Liver (tissue), 9 donors: ENCODE measurements around the gene KCNMA1. TPM values are rescaled to one million over a fixed set of nuclear protein-coding genes. Genes with fewer than 3 reads are reported as not detected.

Experiments
- DNase-seq: peaks from one replicate; pipeline ENCODE4 v3.0.0-alpha.2; 2017; ENCODE audit warnings: low spot score
- H3K27ac ChIP-seq, 2 donors: one replicate each; pipeline ENCODE4 v1.7.0; 2013; ENCODE audit warnings: inconsistent platforms in 2 of 2, low read length in 2 of 2, control low read depth in 1 of 2, low read depth in 1 of 2, mild to moderate bottlenecking in 1 of 2
- H3K27me3 ChIP-seq, 4 donors: one replicate each; pipeline versions ENCODE4 v1.6.1 to v1.7.0; 2013; ENCODE audit warnings: low read length in 3 of 4, inconsistent platforms in 1 of 4, mild to moderate bottlenecking in 1 of 4, moderate library complexity in 1 of 4; ENCODE audit not compliant: control insufficient read depth in 4 of 4, insufficient read depth in 4 of 4
- H3K36me3 ChIP-seq, 4 donors: one replicate each; pipeline versions ENCODE4 v1.6.1 to v1.7.0; 2013; ENCODE audit warnings: low read length in 3 of 4, mild to moderate bottlenecking in 3 of 4, low read depth in 1 of 4, moderate library complexity in 1 of 4; ENCODE audit not compliant: control insufficient read depth in 4 of 4, insufficient read depth in 3 of 4
- H3K4me1 ChIP-seq, 4 donors: one replicate each; pipeline versions ENCODE4 v1.6.1 to v1.7.0; 2013; ENCODE audit warnings: low read length in 3 of 4, mild to moderate bottlenecking in 3 of 4, moderate library complexity in 1 of 4; ENCODE audit not compliant: control insufficient read depth in 4 of 4, insufficient read depth in 4 of 4
- H3K4me3 ChIP-seq, 3 donors: one replicate each; pipeline versions ENCODE4 v1.6.1 to v1.7.0; 2013; ENCODE audit warnings: low read length in 3 of 3, control low read depth in 1 of 3, low read depth in 1 of 3, mild to moderate bottlenecking in 1 of 3
- H3K9ac ChIP-seq, 2 donors: one replicate each; pipeline ENCODE4 v1.7.0; 2013; ENCODE audit warnings: low read length in 2 of 2, mild to moderate bottlenecking in 2 of 2, moderate library complexity in 2 of 2, control low read depth in 1 of 2, low read depth in 1 of 2
- H3K9me3 ChIP-seq, 4 donors: one replicate each; pipeline versions ENCODE4 v1.6.1 to v1.7.0; 2013; ENCODE audit warnings: low read length in 3 of 4; ENCODE audit not compliant: control insufficient read depth in 4 of 4
- ATF3 ChIP-seq: IDR thresholded peaks from 2 replicates; pipeline ENCODE4 v1.6.1; 2016; ENCODE audit warnings: antibody characterized with exemption
- CTCF ChIP-seq: fragments of 150-350 bp; IDR thresholded peaks from 2 replicates; pipeline ENCODE4 v1.5.1; 2017; ENCODE audit warnings: improper control_type of control experiment, low read depth, low read length; ENCODE audit not compliant: missing input control
- EGR1 ChIP-seq, 2 donors: IDR thresholded peaks; 2 replicates each; pipeline ENCODE4 v1.6.1; 2016 to 2018; ENCODE audit warnings: antibody characterized with exemption in 2 of 2, low read depth in 2 of 2
- FOXA1 ChIP-seq: IDR thresholded peaks from 2 replicates; pipeline ENCODE4 v1.6.1; 2016; ENCODE audit warnings: antibody characterized with exemption
- FOXA2 ChIP-seq: IDR thresholded peaks from 2 replicates; pipeline ENCODE4 v1.6.1; 2016; ENCODE audit warnings: antibody characterized with exemption
- GABPA ChIP-seq, 2 donors: IDR thresholded peaks in 1 of 2; conservative IDR thresholded peaks in 1 of 2; 2 replicates each; pipeline ENCODE4 v1.6.1; 2016; ENCODE audit warnings: antibody characterized with exemption in 2 of 2, mild to moderate bottlenecking in 1 of 2, moderate library complexity in 1 of 2
- HNF4A ChIP-seq, 2 donors: conservative IDR thresholded peaks; 2 replicates each; pipeline ENCODE4 v1.6.1; 2016; ENCODE audit warnings: antibody characterized with exemption in 2 of 2, mild to moderate bottlenecking in 2 of 2
- JUND ChIP-seq, 2 donors: IDR thresholded peaks; 2 replicates each; pipeline ENCODE4 v1.6.1; 2016; ENCODE audit warnings: antibody characterized with exemption in 2 of 2
- MAX ChIP-seq: IDR thresholded peaks from 2 replicates; pipeline ENCODE4 v1.6.1; 2016; ENCODE audit warnings: antibody characterized with exemption
- NR2F2 ChIP-seq: IDR thresholded peaks from 2 replicates; pipeline ENCODE4 v1.6.1; 2016; ENCODE audit warnings: antibody characterized with exemption
- RAD21 ChIP-seq, 2 donors: IDR thresholded peaks; 2 replicates each; pipeline ENCODE4 v1.6.1; 2016; ENCODE audit warnings: antibody characterized with exemption in 2 of 2, mild to moderate bottlenecking in 2 of 2
- REST ChIP-seq: IDR thresholded peaks from 2 replicates; pipeline ENCODE4 v1.6.1; 2016; ENCODE audit warnings: antibody characterized with exemption, mild to moderate bottlenecking
- RXRA ChIP-seq, 2 donors: IDR thresholded peaks; 2 replicates each; pipeline ENCODE4 v1.6.1; 2017 to 2018; ENCODE audit warnings: antibody characterized with exemption in 2 of 2, mild to moderate bottlenecking in 1 of 2
- SP1 ChIP-seq: IDR thresholded peaks from 2 replicates; pipeline ENCODE4 v1.6.1; 2018; ENCODE audit warnings: antibody characterized with exemption, mild to moderate bottlenecking
- YY1 ChIP-seq: IDR thresholded peaks from 2 replicates; pipeline ENCODE4 v1.6.1; 2016; ENCODE audit warnings: antibody characterized with exemption, mild to moderate bottlenecking
- ZBTB33 ChIP-seq: IDR thresholded peaks from 2 replicates; pipeline ENCODE4 v1.6.1; 2016; ENCODE audit warnings: antibody characterized with exemption
- WGBS: extraction: QIAGEN DNeasy Blood & Tissue Kit; methylation state at CpG from one replicate; pipeline ENCODE4 v1.1.7; 2013; 5-methylcytosine and 5-hydroxymethylcytosine counted together
- polyA plus RNA-seq, 2 donors: library from polyadenylated mRNA; stranded (reverse) in 1 of 2; unstranded in 1 of 2; fragments of 200-250 nt in 1 of 2; fragments of >200 nt in 1 of 2; fragmentation: Nextera tagmentation in 1 of 2; extraction: Ambion mirVana in 1 of 2; gene quantifications; one replicate each; pipeline versions ENCODE4 v1.2.1 to v1.2.3, GENCODE V29; 2013 to 2015
- total RNA-seq, 2 donors: library from RNA; depleted of rRNA; stranded (reverse); fragments of >200 nt; gene quantifications; one replicate each; pipeline ENCODE4 v1.2.3, GENCODE V29; 2014
- donor health status: healthy.
- donor health status: healthy.
- donor health status: healthy.
- donor health status: healthy.
- donor health status: healthy.

The KCNMA1 gene
- total and polyA plus RNA-seq, 4 donors = 2.5 to 9.7 (median 4.7) TPM

- TF ChIP-seq ZBTB33 (no peak), SP1 (no peak), ATF3 (no peak), FOXA1 (no peak)
- WGBS = 85% methylated on average over 1 of the region's 1 CpG
Observed at GRCh38 chr10:76864922-76865321, 772.7 kb downstream of the KCNMA1 start.

GRCh38 chr10:76858721-76859120 is 778.9 kb downstream of the KCNMA1 start:
- TF ChIP-seq RXRA (IDR thresholded peaks at IDR 0.05) = no peak
- TF ChIP-seq CTCF = no peak
- no peak for TF ChIP-seq FOXA2
- TF ChIP-seq RAD21 (IDR thresholded peaks at IDR 0.05) = no peak
- no peak for TF ChIP-seq REST
- TF ChIP-seq MAX = no peak
- no peak for TF ChIP-seq ZBTB33
- no peak for TF ChIP-seq GABPA (IDR thresholded peaks at IDR 0.05 in 1 of 2, conservative IDR thresholded peaks at IDR 0.05 in 1 of 2)
- TF ChIP-seq JUND (IDR thresholded peaks at IDR 0.05) = no peak
- no peak for TF ChIP-seq NR2F2
- TF ChIP-seq FOXA1 = no peak
- no peak for TF ChIP-seq EGR1 (IDR thresholded peaks at IDR 0.05; ENCODE audit: low read depth in 2 of 2)
- no peak for TF ChIP-seq ATF3
- no peak for TF ChIP-seq HNF4A (conservative IDR thresholded peaks at IDR 0.05)
- TF ChIP-seq YY1 = no peak
- TF ChIP-seq SP1 = no peak
- Histone ChIP-seq H3K36me3 (no peaks in the 10 kb centered on the region), H3K9ac (no peak overlapping the region), H3K27me3 (no peaks in the 10 kb centered on the region), H3K4me1 (no peaks in the 10 kb centered on the region), H3K9me3 (no peaks in the 10 kb centered on the region), H3K4me3 (no peak overlapping the region), H3K27ac (no peak overlapping the region)
- no peak for DNase-seq
- WGBS = 89% methylated on average over 1 of the region's 1 CpG

More at GRCh38 chr10:76864922-76865321, 772.7 kb downstream of the KCNMA1 start:
- no peaks in the 10 kb centered on the region for H3K9me3 ChIP-seq
- no peak overlapping the region for H3K27ac ChIP-seq
- no peak for DNase-seq
- H3K9ac ChIP-seq = no peak overlapping the region
- no peak overlapping the region for H3K4me3 ChIP-seq
- peaks cover 0 to 6% (median 0%) of the 10 kb centered on the region in 4 donors for H3K4me1 ChIP-seq
- H3K27me3 ChIP-seq = no peaks in the 10 kb centered on the region
- no peaks in the 10 kb centered on the region for H3K36me3 ChIP-seq
